ENCODE data around the gene OR9I1.

DNA sequence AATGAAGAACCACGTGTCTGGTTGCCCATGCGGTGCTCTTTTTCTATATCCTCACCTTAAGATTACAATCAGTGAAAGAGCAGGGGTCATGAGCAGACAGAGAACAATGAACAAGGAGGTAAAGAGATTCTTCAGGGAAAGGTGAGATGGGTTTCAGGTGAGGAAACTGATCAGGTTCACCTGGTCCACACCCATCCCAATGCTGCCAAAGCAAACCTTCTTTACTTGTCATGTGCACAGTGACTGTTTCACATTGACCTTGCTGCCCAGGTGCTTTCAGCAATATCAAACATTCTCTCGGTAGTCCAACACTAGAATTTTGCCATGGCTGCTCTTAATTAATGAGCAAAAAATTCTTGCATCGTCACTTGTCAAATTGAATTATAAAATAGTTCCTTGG, 39.1 kb upstream of the OR9I1 start:
- TF ChIP-seq, protein P1, sequence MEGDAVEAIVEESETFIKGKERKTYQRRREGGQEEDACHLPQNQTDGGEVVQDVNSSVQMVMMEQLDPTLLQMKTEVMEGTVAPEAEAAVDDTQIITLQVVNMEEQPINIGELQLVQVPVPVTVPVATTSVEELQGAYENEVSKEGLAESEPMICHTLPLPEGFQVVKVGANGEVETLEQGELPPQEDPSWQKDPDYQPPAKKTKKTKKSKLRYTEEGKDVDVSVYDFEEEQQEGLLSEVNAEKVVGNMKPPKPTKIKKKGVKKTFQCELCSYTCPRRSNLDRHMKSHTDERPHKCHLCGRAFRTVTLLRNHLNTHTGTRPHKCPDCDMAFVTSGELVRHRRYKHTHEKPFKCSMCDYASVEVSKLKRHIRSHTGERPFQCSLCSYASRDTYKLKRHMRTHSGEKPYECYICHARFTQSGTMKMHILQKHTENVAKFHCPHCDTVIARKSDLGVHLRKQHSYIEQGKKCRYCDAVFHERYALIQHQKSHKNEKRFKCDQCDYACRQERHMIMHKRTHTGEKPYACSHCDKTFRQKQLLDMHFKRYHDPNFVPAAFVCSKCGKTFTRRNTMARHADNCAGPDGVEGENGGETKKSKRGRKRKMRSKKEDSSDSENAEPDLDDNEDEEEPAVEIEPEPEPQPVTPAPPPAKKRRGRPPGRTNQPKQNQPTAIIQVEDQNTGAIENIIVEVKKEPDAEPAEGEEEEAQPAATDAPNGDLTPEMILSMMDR (IDR thresholded peaks at IDR 0.05), result no peak
- TF ChIP-seq USF2 (IDR thresholded peaks at IDR 0.05) (no peak), CHD2 (IDR thresholded peaks at IDR 0.05; ENCODE audit: low read length, partially characterized antibody) (no peak), ZFP36 (IDR thresholded peaks at IDR 0.05; ENCODE audit: borderline replicate concordance, partially characterized antibody) (no peak), POLR2A (IDR thresholded peaks at IDR 0.05; ENCODE audit: low read length) (no peak), RNF2 (IDR thresholded peaks at IDR 0.05; ENCODE audit: borderline replicate concordance, low read depth) (no peak), ZSCAN20 (CRISPR knock-in tag; IDR thresholded peaks at IDR 0.05) (no peak), ZNF302 (CRISPR knock-in tag; IDR thresholded peaks at IDR 0.05) (no peak), PBX3 (IDR thresholded peaks at IDR 0.05) (no peak), NR3C1 (IDR thresholded peaks at IDR 0.05) (no peak), SMC3 (IDR thresholded peaks at IDR 0.05) (no peak), PHF8 (IDR thresholded peaks at IDR 0.05; ENCODE audit: borderline replicate concordance, low read depth) (no peak)
- TF ChIP-seq, protein P2, sequence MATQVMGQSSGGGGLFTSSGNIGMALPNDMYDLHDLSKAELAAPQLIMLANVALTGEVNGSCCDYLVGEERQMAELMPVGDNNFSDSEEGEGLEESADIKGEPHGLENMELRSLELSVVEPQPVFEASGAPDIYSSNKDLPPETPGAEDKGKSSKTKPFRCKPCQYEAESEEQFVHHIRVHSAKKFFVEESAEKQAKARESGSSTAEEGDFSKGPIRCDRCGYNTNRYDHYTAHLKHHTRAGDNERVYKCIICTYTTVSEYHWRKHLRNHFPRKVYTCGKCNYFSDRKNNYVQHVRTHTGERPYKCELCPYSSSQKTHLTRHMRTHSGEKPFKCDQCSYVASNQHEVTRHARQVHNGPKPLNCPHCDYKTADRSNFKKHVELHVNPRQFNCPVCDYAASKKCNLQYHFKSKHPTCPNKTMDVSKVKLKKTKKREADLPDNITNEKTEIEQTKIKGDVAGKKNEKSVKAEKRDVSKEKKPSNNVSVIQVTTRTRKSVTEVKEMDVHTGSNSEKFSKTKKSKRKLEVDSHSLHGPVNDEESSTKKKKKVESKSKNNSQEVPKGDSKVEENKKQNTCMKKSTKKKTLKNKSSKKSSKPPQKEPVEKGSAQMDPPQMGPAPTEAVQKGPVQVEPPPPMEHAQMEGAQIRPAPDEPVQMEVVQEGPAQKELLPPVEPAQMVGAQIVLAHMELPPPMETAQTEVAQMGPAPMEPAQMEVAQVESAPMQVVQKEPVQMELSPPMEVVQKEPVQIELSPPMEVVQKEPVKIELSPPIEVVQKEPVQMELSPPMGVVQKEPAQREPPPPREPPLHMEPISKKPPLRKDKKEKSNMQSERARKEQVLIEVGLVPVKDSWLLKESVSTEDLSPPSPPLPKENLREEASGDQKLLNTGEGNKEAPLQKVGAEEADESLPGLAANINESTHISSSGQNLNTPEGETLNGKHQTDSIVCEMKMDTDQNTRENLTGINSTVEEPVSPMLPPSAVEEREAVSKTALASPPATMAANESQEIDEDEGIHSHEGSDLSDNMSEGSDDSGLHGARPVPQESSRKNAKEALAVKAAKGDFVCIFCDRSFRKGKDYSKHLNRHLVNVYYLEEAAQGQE (IDR thresholded peaks at IDR 0.05), result no peak
